Thyroid gland (tissue), 4 donors: ENCODE measurements around the gene ASNSD1. TPM values are rescaled to one million over a fixed set of nuclear protein-coding genes. Genes with fewer than 3 reads are reported as not detected.
A peak's percentile ranks its signal among the peaks of the same experiment; 100 is the strongest.

Experiments used
- DNase-seq, 2 donors: peaks; one replicate each; pipeline ENCODE4 v3.0.0-alpha.2; 2019
- H3K27ac ChIP-seq, 3 donors: fragments of 200-600 bp; sonication (generic); 1 replicate in 2 of 3; 2 replicates in 1 of 3; pipeline ENCODE4 v1.5.1; 2016 to 2019; ENCODE audit warnings: mild to moderate bottlenecking in 1 of 3, moderate library complexity in 1 of 3
- H3K27me3 ChIP-seq: fragments of 200-600 bp; sonication (generic); one replicate; pipeline ENCODE4 v1.5.1; 2019
- H3K36me3 ChIP-seq, 2 donors: fragments of 200-600 bp; sonication (generic); one replicate each; pipeline ENCODE4 v1.5.1; 2016 to 2019
- H3K4me1 ChIP-seq, 2 donors: fragments of 200-600 bp; sonication (generic); one replicate each; pipeline ENCODE4 v1.5.1; 2017 to 2019
- H3K4me3 ChIP-seq, 3 donors: fragments of 200-600 bp; sonication (generic); replicated peaks in 1 of 3; 1 replicate in 2 of 3; 2 replicates in 1 of 3; pipeline ENCODE4 v1.5.1; 2016; ENCODE audit warnings: mild to moderate bottlenecking in 1 of 3
- H3K9me3 ChIP-seq: fragments of 200-600 bp; sonication (generic); one replicate; pipeline ENCODE4 v1.5.1; 2017
- POLR2A ChIP-seq, 2 donors: fragments of 450-650 bp; IDR thresholded peaks; one replicate each; pipeline ENCODE4 v1.6.1; 2017; ENCODE audit warnings: antibody characterized with exemption in 2 of 2, mild to moderate bottlenecking in 2 of 2, moderate library complexity in 1 of 2
- WGBS, 2 donors: methylation state at CpG; one replicate each; pipeline ENCODE4 v1.1.5; 2017; 5-methylcytosine and 5-hydroxymethylcytosine counted together
- intact Hi-C: fragments of 100-400 bp; cut with DNase I; formaldehyde crosslinking; loops from one replicate; pipeline ENCODE4 v1.15.1; 2023
- total RNA-seq, 4 donors: library from RNA; depleted of rRNA; stranded (reverse); fragments of >200 nt; gene quantifications; one replicate each; pipeline ENCODE4 v1.2.3, GENCODE V29; 2016
- TF ChIP-seq, protein P1 (sequence below), 6 experiments: fragments of 200-600 bp in 3 of 6; fragments of 450-650 bp in 3 of 6; sonication (generic) in 3 of 6; IDR thresholded peaks; one replicate each; pipeline ENCODE4 v1.5.1; 2016 to 2019; ENCODE audit warnings: antibody characterized with exemption in 6 of 6, mild to moderate bottlenecking in 2 of 6, inconsistent platforms in 1 of 6, moderate library complexity in 1 of 6

Gene ASNSD1
- total RNA-seq, 4 donors from 2014 or later = 42.0 to 80.9 (median 49.3) TPM

DNA sequence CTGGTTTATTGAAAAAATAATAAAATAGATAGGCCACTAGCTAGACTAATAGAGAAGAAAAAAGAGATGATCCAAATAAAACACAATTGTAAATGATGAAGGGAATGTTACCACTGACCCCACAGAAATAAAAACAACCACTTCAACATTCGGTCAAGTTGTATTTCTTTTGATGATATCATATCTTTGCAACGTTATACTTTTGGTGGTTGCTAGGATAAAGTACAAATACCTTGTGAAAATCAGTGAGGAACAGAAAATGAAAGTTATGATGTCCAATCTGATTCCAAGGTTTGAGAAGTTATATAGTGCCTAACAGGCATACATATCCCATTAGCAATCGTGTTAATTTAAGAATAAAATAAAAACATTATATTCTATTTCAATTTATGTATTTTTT, 6.6 kb upstream of the ASNSD1 start:
- 42 to 45% methylated on average over 3 of the region's 3 CpGs for WGBS, 2 donors
- Histone ChIP-seq H3K4me1 (peaks cover 0 to 10% of the 10 kb centered on the region in 2 donors), H3K36me3 (no peaks in the 10 kb centered on the region), H3K27me3 (no peaks in the 10 kb centered on the region), H3K4me3 (no peak overlapping the region), H3K9me3 (no peaks in the 10 kb centered on the region), H3K27ac (peak overlapping the region in 1 of 3 donors; percentile 30)
- no peak for DNase-seq
- intact Hi-C loops = no loop called here
- TF ChIP-seq, protein P1, sequence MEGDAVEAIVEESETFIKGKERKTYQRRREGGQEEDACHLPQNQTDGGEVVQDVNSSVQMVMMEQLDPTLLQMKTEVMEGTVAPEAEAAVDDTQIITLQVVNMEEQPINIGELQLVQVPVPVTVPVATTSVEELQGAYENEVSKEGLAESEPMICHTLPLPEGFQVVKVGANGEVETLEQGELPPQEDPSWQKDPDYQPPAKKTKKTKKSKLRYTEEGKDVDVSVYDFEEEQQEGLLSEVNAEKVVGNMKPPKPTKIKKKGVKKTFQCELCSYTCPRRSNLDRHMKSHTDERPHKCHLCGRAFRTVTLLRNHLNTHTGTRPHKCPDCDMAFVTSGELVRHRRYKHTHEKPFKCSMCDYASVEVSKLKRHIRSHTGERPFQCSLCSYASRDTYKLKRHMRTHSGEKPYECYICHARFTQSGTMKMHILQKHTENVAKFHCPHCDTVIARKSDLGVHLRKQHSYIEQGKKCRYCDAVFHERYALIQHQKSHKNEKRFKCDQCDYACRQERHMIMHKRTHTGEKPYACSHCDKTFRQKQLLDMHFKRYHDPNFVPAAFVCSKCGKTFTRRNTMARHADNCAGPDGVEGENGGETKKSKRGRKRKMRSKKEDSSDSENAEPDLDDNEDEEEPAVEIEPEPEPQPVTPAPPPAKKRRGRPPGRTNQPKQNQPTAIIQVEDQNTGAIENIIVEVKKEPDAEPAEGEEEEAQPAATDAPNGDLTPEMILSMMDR (IDR thresholded peaks at IDR 0.05) = no peak
- no peak for TF ChIP-seq POLR2A (IDR thresholded peaks at IDR 0.05)

DNA sequence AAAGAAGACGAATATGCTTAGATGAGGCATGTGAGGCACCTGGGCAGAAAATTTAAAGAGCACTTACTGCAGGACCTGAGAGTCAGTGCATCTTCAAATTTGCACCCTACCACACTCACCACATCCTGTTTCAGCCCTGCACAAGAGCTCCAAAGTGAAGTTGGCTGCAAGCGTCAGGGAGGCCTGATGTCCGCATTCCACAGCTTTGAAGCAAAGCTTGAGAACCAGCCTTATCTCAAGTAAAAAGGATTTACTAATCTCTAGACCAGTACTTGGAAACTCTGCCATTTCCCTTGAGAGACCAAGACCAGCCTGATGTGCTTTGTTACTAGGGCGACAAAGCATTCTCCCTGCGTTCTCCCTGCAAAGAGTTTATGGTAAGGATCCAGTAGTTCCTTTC, 3.4 kb upstream of the ASNSD1 start:
- no peaks in the 10 kb centered on the region for H3K27me3 ChIP-seq
- H3K4me1 ChIP-seq = peaks cover 7 to 20% of the 10 kb centered on the region in 2 donors
- no peak for TF ChIP-seq POLR2A (IDR thresholded peaks at IDR 0.05)
- TF ChIP-seq, protein P1 (IDR thresholded peaks at IDR 0.05) = no peak
- H3K4me3 ChIP-seq = no peak overlapping the region
- WGBS, 2 donors = 49 to 57% methylated on average over 5 of the region's 5 CpGs
- H3K27ac ChIP-seq = no peak overlapping the region
- no peak for DNase-seq
- H3K36me3 ChIP-seq = no peaks in the 10 kb centered on the region
- no peaks in the 10 kb centered on the region for H3K9me3 ChIP-seq
- intact Hi-C loops = no loop called here

DNA sequence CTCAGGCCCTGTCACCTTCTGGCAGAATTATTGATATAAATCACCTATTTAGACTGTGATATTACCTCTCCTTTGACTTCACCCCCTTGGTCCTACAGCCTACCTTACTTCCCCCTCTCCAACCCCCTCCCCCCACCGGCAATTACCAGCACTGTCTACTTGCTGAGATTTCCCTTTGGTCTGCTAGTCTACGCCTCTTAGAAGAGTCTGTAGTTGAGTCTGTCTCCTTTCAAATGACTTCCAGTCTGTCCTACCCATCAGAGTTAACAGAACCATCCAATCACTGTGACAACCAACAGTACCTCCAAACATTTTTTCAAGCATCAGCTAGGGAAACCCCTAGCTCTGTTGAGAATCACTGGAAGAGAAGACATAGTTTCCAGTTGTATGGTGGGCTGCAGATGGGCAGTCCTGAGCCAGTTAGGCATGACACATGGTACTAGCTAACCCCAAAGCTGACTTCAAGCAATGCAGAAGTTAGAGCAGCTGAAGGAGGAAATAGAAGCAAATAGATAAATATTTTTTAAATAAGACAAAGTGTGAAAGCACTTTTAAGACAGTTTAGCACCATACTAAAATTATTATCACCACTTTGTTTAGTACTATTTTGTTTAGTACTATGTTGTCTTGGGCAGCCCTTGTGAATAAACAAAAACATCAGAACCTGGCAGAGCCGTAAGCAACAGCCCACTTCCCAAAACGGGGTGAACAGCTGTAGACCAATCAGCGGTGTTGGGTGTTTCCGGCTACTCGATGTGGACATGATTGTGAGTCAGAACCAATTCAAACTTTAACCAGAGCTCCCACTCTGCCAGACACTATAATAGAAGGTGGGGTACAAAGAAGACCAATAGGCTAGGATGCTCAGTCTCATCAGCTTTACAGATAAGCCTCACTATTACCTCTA, 2.7 kb upstream of the ASNSD1 start:
- 81 to 82% methylated on average over 7 of the region's 7 CpGs for WGBS, 2 donors
- intact Hi-C loops = no loop called here
- no peak for DNase-seq
- Histone ChIP-seq H3K4me1 (peaks cover 7 to 27% of the 10 kb centered on the region in 2 donors), H3K4me3 (no peak overlapping the region), H3K27ac (no peak overlapping the region), H3K36me3 (no peaks in the 10 kb centered on the region), H3K27me3 (no peaks in the 10 kb centered on the region), H3K9me3 (no peaks in the 10 kb centered on the region)
- TF ChIP-seq, protein P1 (IDR thresholded peaks at IDR 0.05) = no peak
- TF ChIP-seq POLR2A (IDR thresholded peaks at IDR 0.05) = no peak

DNA sequence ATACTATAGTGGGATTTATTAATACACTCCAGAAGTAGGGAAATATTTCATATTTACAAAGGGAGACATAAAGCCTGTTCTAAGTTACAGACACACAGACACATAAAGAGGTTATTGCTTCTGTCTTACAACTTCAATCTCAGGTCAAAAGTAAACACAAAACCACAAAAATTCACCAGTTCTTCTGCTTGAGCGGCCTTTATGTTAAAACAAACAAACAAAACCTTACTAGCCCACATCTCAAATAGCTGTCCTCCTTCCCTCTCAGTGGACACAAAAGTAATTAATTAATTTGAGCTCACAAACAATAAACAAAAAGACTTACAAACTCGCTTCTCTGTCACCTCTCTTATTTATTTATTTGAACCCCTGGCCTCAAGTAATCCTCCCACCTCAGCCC, 1.5 kb upstream of the ASNSD1 start:
- intact Hi-C loops = loop anchor here (5.0 to 10.0 kb wide), 2 partner anchors 38 to 125 kb away; partner anchors contain the start of genes ORMDL1 and PMS1
- Histone ChIP-seq H3K27ac (no peak overlapping the region), H3K9me3 (no peaks in the 10 kb centered on the region), H3K4me3 (no peak overlapping the region), H3K27me3 (no peaks in the 10 kb centered on the region), H3K36me3 (no peaks in the 10 kb centered on the region), H3K4me1 (peaks cover 7 to 21% of the 10 kb centered on the region in 2 donors)
- no peak for DNase-seq
- 69 to 75% methylated on average over 2 of the region's 2 CpGs for WGBS, 2 donors
- TF ChIP-seq, protein P1 (IDR thresholded peaks at IDR 0.05) = no peak
- TF ChIP-seq POLR2A (IDR thresholded peaks at IDR 0.05) = no peak

DNA sequence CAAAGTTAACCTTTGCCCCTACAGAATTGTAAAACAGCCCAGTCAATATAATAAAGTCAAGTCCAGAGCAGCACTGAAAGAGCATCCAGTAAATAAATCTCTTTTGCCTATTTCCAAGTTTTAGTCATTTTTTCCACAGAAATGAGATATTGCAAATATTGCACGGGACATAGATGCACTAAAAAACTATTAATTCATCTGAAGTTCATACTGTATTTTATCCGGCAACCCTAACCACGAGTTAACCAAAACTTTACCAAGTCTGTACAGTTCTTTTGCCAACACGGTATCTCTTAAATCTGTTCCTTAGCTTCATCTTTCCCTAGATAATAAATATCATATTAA, 484 bp upstream of the ASNSD1 start:
- Histone ChIP-seq H3K27ac (no peak overlapping the region), H3K36me3 (no peaks in the 10 kb centered on the region), H3K27me3 (no peaks in the 10 kb centered on the region), H3K9me3 (no peaks in the 10 kb centered on the region), H3K4me1 (peaks cover 7 to 17% of the 10 kb centered on the region in 2 donors), H3K4me3 (no peak overlapping the region)
- no peak for TF ChIP-seq POLR2A (IDR thresholded peaks at IDR 0.05)
- TF ChIP-seq, protein P1 (IDR thresholded peaks at IDR 0.05) = no peak
- no peak for DNase-seq
- intact Hi-C loops = loop anchor here (5.0 to 10.0 kb wide), 2 partner anchors 37 to 124 kb away; partner anchors contain the start of genes ORMDL1 and PMS1
- 20 to 21% methylated on average over 4 of the region's 4 CpGs for WGBS, 2 donors
